ENCODE results near the gene GABRR3.
"Not testable (repeated sequence)": the region's sequence is repeated elsewhere in the genome, so short reads cannot be mapped to it uniquely, and the experiment has no call there.

GABRR3 gene

DNA sequence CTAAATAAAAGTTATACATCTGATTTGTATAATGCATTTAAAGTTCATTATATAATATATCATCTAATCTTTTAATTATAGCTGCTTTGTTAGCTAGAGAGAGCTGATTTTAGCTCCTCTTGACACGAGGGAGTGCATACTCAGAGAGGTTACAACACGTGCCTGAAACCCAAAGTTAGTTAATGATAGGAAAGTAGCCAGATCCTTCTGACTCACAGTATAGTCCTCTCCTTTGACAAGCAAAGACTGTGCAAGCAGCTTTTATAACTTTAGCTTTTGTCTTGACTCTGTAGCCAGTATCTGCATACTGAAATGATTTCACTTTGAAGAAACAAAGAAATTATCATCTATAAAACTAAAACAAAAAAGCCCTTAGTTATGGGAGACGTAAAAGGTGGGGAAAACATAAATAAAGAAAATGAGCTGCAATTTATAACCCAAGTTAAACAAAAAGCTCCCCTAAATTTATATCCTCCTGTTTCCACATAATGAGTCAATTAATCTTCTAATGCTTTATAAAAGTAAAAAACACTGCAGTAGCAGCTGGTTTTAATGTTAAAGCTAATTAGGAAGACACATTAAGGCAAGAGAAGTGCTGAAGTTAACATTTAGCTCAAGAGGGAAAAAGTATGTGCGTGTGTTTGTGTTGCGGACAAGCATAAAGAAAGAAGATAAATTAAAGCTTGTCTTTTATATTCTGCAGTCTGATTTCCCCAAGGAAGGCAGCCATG, 13.1 kb downstream of the GABRR3 start:
- DNase-seq, result no peak

- no peak for DNase-seq
Observed at GRCh38 chr3:98020412-98020811, 14.7 kb downstream of the GABRR3 start.

DNA sequence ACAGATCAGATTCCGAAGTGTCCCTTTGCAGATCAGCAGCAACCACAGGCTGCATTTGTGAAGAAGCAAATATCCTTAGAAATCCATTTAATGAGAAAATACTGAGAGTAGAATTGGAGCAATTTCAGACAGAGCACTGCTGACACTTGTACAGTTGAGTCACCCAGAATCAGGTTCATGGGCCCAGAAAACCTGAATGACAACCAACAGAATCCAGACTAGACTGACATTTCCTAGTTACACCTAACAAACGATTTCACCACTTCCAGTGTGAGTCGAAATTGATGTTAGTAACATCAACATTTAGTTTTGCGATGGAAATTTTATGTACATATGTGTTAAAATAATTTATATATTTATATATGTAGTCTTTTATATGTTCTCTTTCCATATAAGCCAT, 16.8 kb downstream of the GABRR3 start:
- no peak for DNase-seq

DNA sequence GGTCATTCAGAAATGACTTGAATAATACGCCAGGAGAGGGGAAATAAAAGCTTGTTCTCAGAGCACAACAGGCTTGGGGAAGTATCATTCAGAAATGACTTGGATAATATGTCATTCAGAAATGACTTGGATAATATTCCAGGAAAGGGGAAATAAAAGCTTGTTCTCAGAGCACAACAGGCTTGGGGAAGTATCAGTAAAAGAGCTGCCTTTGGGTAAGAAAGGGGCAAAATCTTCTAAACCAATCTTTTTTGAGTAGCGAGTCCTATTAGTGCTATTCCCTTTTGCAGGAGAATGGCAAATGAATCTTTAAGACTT, 20.9 kb downstream of the GABRR3 start:
- DNase-seq, result no peak

DNA sequence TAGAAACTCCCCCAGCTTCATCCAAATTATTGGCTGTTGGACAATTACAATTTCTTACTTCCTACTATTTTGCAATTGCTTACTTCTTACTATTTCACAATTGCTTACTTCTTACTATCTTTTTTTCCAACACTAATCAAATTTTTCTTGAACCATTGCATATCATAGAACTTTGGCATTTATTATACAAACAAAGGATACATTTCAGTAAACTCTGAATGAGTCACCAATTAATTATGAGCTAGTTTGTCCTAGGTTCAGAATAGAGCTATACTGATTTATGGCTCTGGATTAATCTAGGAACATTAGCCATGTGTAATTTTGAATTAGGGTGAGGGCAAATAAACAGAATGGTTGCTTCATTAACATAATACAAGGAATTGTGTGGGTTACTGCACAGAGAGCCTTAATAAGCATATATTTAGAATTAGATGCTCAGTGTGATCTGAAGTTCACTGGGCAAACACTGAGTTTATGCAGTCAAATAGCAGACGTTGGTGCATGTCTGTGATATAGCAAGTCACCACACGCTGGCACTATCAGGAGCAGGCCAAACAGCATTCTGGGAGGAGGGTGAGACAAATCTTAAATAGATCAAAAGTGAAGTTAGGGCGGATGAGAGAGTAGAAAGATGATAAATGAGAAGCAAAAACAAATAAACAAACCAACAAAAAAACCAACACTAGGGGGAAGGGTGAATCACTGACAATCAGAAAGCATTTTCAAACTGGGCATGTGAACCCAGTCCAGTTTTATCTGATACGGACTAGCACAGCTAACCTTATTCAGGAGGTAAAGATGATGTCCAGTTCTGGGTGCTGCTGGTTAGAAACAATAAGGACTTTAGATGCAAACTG, 21.5 kb downstream of the GABRR3 start:
- DNase-seq, result peak in 1 of 2 experiments; percentile 13

DNA sequence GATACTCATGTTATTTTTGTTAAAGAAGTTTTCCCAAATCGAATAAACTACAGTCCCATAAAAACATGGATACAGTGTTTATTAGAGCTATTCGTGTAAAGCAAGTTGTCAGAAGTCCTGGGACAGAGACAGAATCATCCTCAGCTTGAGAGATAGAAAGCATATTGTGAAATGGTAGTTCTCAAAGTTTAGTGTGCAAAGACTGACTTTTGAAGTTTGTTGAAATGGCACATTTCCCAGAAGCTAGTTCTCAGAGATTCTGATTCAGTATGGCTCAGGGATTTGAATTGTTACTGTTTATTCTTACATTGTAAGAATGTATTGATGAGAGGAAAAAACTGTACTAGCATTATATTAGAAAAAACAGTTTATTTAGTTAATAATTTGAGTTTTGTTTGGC, 22.1 kb downstream of the GABRR3 start:
- no peak for DNase-seq

GRCh38 chr3:98010883-98011449, 24.1 kb downstream of the GABRR3 start:
- not testable (repeated sequence) for DNase-seq

- no peak for DNase-seq
Observed at GRCh38 chr3:98010194-98010882, 24.8 kb downstream of the GABRR3 start.

- DNase-seq, result no peak
Observed at GRCh38 chr3:98008855-98009254, 26.3 kb downstream of the GABRR3 start.

DNA sequence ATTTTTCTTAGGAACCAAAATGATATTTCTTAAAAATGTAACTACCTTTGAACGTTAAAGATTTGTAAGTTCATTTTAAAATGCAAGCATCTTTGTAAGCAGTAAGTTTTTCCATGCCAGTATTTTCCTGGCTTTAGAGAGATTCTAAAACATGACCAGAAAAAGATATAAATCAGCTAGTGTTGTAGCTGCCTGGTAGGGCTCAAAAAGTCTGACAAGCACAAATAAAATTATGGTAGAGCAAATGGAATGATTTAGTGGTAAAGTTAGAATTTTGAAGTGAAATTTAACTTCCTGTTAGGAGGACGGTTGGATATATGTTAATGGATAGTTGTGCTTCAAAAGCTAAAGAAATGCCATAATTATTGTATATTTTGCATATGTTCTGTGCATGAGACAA, 29.7 kb downstream of the GABRR3 start:
- DNase-seq, result no peak

GRCh38 chr3:98004721-98005120, 30.4 kb downstream of the GABRR3 start:
- no peak for DNase-seq

DNA sequence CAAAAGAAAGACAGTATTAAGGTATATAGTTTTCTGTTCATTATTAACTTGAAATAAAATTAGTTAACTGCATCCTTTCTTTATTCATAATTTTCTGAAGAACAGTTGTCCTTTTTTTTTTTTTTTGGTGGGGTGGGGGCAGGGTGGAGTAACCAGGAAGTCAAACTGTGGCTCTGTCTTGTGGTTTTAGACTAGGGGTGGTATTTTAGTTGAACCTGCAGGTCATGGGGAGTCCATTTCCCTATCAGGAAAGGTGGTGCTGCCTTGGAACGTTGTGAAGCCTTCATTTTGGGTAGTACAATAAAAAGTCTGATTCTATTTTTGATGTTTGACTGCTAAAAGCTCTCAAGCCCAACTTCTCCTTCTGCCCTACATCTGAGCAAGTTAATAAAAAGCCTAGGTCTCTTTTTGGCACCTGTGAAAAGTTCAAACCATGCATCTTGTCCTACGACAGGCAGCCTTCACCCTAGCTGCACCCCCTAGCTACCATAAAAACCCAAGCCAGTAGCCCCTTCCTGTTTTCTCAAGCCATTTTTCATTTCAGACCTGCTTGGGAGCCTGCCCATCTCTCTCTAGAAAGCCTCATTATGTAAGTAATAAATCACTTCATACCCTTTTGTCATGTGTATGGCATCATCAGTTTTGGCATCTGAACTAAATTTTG, 31.7 kb downstream of the GABRR3 start:
- DNase-seq, result no peak

DNA sequence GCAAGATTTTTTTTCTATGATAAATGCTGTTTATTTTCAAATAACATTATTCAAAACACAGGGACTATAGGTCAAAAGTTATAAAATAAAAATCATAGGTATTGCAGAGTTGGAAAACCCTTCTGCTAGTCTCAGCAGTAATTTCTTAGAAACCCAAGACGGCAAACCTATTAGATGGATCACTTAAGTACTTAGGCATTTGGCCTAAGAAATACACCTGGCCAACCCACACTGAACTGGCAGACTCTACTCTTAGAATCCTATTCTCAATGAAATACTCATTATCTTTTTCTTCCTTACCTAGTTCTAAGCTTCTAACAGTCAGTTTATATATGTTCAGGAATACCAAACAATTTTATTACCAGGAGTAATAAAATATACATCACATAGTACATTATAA, 32.4 kb downstream of the GABRR3 start:
- DNase-seq, result no peak

- no peak for DNase-seq
Observed at GRCh38 chr3:97999994-98000393, 35.1 kb downstream of the GABRR3 start.

DNA sequence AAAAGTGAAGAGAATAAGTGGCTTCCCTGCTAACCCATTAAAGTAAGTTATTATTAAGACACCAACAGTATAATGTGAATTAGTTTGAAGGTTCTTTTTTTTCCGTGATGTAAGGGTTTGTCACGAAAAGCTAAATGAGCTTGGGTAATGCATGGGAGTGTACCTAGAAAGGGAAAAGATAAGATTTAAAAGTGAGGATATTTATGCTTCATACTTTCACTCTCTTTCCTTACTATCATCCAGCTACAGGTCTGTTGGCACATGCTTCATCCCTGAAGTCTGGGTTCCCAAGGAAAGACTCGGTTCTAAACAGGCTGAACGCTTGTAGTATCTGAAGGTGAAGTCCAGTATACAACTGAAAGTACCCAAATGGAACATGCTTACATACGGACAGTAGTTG, 36.0 kb downstream of the GABRR3 start:
- no peak for DNase-seq

DNA sequence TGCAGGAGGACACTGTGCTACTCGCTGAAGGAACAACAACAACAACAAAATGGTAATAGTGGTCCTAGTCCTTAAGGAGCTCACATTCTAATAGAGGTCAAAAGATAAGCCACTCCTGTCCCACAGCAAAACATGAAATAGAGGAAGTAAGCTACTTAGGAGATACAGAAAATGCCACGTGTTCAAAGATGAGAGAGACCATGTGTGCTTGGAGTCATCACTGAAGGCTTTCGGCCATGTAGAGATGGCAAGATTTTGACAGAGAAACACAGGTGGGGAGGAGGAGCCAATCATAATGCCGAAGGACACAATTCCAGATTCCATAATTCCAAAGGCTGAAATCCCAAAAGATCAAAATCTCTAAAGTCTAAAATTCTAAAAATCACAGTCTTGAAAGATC, 38.1 kb downstream of the GABRR3 start:
- no peak for DNase-seq

DNA sequence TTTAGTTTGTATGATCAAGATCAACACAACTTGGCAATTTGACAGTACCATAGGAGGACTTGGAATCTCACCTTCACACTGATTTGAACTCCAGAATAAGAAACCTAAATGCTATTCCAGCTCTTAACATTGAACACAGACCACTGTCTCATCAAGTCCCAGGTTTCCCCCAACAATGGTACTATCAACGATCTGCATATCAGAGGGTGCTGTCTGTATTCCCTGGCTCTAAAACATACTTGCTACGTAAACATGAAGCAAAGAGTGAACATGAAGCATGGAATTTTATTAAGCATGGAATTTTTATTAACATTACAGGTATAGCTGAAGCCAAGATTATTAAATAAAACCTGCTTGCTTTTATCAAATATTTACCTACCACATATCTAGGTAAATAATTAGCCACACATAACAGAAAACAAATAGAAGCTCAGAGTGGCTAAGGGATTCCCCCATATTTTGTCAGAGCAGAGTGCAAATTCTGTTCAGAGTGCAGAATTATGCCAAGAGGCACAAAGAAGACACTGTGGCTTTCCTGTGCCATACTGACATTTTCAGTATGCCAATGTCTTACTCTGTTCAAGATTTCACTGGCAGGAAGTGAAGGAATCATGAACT, 40.7 kb downstream of the GABRR3 start:
- no peak for DNase-seq

DNA sequence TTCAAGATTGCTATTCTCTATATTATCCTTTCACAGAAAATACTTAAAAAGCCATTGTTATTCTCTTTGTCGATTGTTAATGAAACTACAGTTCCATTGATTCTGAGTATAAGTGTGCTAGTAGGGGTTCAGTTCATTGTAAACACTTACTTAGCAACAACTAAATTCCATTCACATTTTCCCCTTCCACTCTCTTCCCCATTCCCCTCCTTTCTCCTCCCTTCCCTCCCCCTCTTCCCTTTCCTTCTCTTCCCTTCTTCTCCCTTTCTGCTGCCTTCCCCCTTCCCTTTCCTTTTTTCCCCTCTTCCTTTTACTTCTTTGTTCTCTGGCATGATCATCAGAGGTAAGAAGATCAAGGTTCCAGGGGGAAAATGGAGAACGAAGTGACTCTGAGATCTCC, 41.6 kb downstream of the GABRR3 start:
- no peak for DNase-seq

DNA sequence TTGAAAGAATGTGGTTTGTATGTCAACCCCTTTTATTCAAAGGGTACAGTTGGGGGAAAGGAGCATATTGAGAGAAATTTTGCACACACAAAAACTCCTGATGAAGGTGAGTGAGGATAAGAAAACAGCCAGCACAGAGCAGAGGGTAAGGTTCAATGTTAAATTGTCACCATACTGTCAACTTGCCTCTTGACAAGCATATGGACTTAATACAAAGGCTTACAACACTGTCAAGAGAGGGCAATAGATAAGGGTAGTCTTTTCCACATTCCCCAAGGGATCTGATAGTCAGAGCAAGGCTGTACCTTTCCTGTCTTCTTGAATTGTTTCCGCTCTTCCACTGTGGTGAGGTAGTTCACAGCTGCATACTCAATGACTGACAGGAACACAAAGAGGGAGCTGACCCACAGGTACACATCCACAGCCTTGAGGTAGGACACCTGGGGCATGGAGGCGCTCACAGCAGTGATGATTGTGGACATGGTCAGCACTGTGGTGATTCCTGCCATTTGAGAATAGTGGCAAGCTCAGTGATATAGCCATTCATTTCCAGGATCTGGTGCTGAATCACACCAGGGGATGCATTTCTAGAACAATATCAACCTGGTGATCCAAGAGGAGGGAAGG, 42.5 kb downstream of the GABRR3 start:
- no peak for DNase-seq

- DNase-seq, result no peak
Observed at GRCh38 chr3:97991293-97991682, 43.8 kb downstream of the GABRR3 start.

GRCh38 chr3:97990624-97991292, 44.4 kb downstream of the GABRR3 start:
- DNase-seq, result no peak

Data from NCI-H526 (cell line).